NOMO-1 treated with DMSO at 0.1 percent for 48 hours (cell line): Measurements from ENCODE around the gene PLEKHG4.

Experiments used
- DNase-seq: peaks from one replicate; lab custom pipeline; 2025; ENCODE audit not compliant: unreplicated experiment; lab: John Stamatoyannopoulos, UW

PLEKHG4 gene

DNA sequence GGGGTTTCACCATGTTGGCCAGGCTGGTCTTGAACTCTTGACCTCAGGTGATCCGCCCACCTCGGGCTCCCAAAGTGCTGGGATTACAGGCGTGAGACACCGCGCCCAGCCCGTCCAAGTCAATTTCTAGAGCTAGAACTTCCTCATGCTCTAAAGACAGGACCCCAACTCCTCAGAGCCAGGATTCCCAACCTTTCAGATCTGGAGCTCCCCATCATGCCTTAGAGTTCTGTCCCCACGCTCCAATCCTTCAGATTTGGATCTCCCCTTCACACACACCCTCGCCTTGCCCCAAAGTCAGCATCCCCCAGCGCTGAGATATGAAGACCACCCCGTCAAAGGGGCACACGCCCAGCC, 46.8 kb downstream of the PLEKHG4 start:
- DNase-seq: no peak

- DNase-seq: peak; percentile 7
These were observed 47.4 kb downstream of the PLEKHG4 start, which contains the start of the genes KCTD19 and LRRC36 for GRCh38 chr16:67326472-67327309. Gene KCTD19 (minus strand): TSS chr16:67326741. CDS start chr16:67326707, 34 bp downstream. Gene LRRC36 (plus strand): TSS chr16:67326815. CDS start chr16:67326863, 48 bp downstream.

DNA sequence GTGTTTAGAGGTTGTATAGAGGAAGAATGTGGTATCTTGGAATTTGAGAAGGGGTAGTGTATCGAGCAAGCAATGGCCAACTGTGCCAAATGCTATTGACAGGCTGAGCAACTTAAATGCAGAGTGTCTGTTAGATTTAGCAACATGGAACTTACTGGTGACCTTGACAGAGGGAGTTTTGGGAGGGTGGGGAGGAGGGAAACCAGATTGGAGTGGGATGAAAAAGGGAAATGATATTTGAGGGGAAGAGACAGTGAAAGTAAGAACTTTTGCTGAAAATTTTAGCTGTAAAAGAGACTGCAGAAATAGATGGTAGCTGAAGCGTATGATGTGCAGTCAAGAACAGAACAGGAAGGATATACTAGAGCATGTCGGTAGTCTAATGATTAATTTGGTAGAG, 48.4 kb downstream of the PLEKHG4 start:
- no peak for DNase-seq

- no peak for DNase-seq
These were observed 50.6 kb downstream of the PLEKHG4 start for GRCh38 chr16:67329901-67330300.

GRCh38 chr16:67333315-67333714, 54.0 kb downstream of the PLEKHG4 start:
- no peak for DNase-seq

DNA sequence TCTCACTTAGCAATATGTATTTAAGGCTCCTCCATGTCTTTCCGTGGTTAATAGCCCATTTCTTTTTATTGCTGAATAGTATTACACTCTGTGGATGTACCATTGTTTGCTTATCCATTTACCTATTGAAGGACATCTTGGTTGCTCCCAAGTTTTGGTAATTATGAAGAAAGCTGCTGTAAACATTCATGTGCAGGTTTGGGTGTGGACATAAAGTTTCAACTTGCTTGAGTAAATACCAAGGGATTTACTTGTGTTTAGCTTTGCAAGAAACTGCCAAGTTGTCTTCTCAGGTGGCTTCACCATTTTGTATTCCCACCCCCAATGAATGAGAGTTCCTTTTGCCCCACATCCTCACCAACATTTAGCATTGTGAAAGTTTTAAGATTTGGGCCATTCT, 56.8 kb downstream of the PLEKHG4 start:
- DNase-seq: no peak

DNA sequence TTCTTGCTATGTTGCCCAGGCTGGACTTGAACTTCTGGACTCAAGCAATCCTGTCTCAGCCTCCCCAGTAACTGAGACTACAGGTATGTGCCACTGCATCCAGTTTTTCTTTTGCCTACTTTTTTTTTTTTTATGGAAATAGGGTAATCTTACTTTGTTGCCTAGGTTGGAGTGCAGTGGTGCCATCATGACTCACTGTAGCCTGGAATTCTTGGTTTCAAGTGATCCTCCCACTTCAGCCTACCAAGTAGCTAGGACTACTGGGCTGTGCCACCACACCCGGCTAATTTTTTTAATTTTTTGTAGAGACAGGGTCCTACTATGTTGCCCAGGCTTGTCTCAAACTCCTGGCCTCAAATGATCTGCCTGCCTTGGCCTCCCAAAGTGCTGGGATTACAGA, 57.3 kb downstream of the PLEKHG4 start:
- no peak for DNase-seq
